Upper lobe of left lung (tissue), 6 donors: ENCODE measurements around the gene SPAG7. TPM values are rescaled to one million over a fixed set of nuclear protein-coding genes. Genes with fewer than 3 reads are reported as not detected.

Source experiments
- ATAC-seq, 2 donors: fragments of 200-7000 bp; cut with Tn5 transposase; one replicate each; pipeline ENCODE4 v1.9.1; 2022; ENCODE audit warnings: mild to moderate bottlenecking in 2 of 2, moderate library complexity in 2 of 2; ENCODE audit not compliant: low FRiP score in 2 of 2
- DNase-seq, 2 donors: peaks; one replicate each; pipeline ENCODE4 v3.0.0-alpha.2; 2019 to 2020
- H3K27ac ChIP-seq, 4 donors: fragments of 200-600 bp; sonication (generic); one replicate each; pipeline ENCODE4 v1.5.1; 2016 to 2019
- H3K27me3 ChIP-seq, 4 donors: fragments of 200-600 bp; sonication (generic); one replicate each; pipeline ENCODE4 v1.5.1; 2017 to 2019
- H3K36me3 ChIP-seq, 4 donors: fragments of 200-600 bp; sonication (generic); one replicate each; pipeline ENCODE4 v1.5.1; 2016 to 2019
- H3K4me1 ChIP-seq, 4 donors: fragments of 200-600 bp; sonication (generic); one replicate each; pipeline ENCODE4 v1.5.1; 2018 to 2019
- H3K4me3 ChIP-seq, 4 donors: fragments of 200-600 bp; sonication (generic); one replicate each; pipeline ENCODE4 v1.5.1; 2017 to 2019; ENCODE audit warnings: mild to moderate bottlenecking in 2 of 4, moderate library complexity in 1 of 4
- H3K9me3 ChIP-seq, 4 donors: fragments of 200-600 bp; sonication (generic); one replicate each; pipeline ENCODE4 v1.5.1; 2018 to 2019
- EP300 ChIP-seq, 4 donors: sonication (generic); formaldehyde crosslinking; IDR thresholded peaks; one replicate each; pipeline ENCODE4 v1.5.1; 2017; ENCODE audit warnings: antibody characterized with exemption in 4 of 4, control low read depth in 2 of 4
- POLR2A ChIP-seq, 4 donors: fragments of 450-650 bp; IDR thresholded peaks; one replicate each; pipeline ENCODE4 v1.5.1; 2016 to 2017; ENCODE audit warnings: antibody characterized with exemption in 4 of 4, mild to moderate bottlenecking in 2 of 4
- POLR2AphosphoS5 ChIP-seq, 2 donors: sonication (generic); formaldehyde crosslinking; IDR thresholded peaks; one replicate each; pipeline ENCODE4 v1.5.1; 2017; ENCODE audit warnings: antibody characterized with exemption in 2 of 2
- WGBS, 2 donors: methylation state at CpG; one replicate each; pipeline ENCODE4 v1.1.5; 2017 to 2018; 5-methylcytosine and 5-hydroxymethylcytosine counted together
- total RNA-seq, 6 donors: library from RNA; depleted of rRNA in 4 of 6; stranded (reverse); fragments of >200 nt in 4 of 6; gene quantifications; one replicate each; pipeline versions ENCODE4 v1.1.0 to v1.2.1, GENCODE V29; 2016 to 2021
- TF ChIP-seq, protein P1 (sequence below), 6 experiments: fragments of 450-650 bp in 4 of 6; fragments of 200-600 bp in 2 of 6; sonication (generic) in 2 of 6; IDR thresholded peaks; one replicate each; pipeline ENCODE4 v1.5.1; 2016 to 2019; ENCODE audit warnings: antibody characterized with exemption in 6 of 6
- donor health status: DM: no; HTN: no; CAD: no; lungs with moderate emphysema.
- donor health status: DM: no; HTN: yes; CAD: no; lungs with severe emphysema.

The SPAG7 gene
- total RNA-seq, 6 donors from 2014 or later, result 48.2 to 66.4 (median 63.8) TPM

DNA sequence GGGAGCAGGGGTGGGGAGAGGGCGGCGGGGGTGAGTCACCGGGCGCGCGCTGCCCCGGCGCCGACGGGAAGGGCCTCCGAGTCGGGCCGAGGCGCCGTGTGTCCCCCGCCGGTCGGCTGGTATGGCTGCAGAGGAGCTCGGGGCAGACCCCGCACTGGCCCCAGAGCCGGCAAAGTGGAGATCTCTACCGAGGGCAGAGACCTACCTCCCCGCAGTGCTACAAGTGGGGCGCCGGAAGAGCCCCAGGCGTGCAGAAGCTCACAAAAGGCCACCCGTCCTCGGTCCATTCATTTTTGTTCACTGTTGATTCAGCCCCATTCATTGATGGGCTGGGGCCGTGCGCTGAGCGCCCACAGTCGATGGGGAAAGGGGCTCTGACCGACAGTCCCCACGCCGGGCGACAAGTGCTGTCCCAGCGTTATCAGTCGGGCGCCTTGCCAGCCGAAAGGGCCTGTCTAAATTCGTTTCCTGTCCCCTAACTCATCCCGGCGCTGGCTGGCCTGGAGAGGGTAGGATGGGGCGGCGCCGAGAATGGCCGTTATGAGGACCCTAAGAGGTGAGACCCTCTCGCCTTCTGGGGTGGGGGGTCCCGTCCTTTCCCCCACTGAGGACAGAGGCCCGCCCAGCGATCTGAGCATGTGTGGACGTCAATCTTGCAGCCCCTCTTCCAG, 17.4 kb downstream of the SPAG7 start:
- Histone ChIP-seq H3K36me3 (peaks cover 0 to 13% (median 10%) of the 10 kb centered on the region in 4 donors), H3K27ac (peak overlapping the region; percentile 97 to 100 (median 98)), H3K4me3 (peak overlapping the region; percentile 49 to 100 (median 96)), H3K27me3 (no peaks in the 10 kb centered on the region), H3K9me3 (no peaks in the 10 kb centered on the region), H3K4me1 (peaks cover 27 to 39% (median 34%) of the 10 kb centered on the region in 4 donors)
- ATAC-seq (peak; percentile 19 to 58), DNase-seq (peak; percentile 59 to 93)
- TF ChIP-seq, protein P1, sequence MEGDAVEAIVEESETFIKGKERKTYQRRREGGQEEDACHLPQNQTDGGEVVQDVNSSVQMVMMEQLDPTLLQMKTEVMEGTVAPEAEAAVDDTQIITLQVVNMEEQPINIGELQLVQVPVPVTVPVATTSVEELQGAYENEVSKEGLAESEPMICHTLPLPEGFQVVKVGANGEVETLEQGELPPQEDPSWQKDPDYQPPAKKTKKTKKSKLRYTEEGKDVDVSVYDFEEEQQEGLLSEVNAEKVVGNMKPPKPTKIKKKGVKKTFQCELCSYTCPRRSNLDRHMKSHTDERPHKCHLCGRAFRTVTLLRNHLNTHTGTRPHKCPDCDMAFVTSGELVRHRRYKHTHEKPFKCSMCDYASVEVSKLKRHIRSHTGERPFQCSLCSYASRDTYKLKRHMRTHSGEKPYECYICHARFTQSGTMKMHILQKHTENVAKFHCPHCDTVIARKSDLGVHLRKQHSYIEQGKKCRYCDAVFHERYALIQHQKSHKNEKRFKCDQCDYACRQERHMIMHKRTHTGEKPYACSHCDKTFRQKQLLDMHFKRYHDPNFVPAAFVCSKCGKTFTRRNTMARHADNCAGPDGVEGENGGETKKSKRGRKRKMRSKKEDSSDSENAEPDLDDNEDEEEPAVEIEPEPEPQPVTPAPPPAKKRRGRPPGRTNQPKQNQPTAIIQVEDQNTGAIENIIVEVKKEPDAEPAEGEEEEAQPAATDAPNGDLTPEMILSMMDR (IDR thresholded peaks at IDR 0.05), result no peak
- TF ChIP-seq POLR2AphosphoS5 (IDR thresholded peaks at IDR 0.05) (no peak), EP300 (IDR thresholded peaks at IDR 0.05) (no peak), POLR2A (IDR thresholded peaks at IDR 0.05) (no peak)
- 3 to 17% methylated on average over 7 to 38 of the region's 52 CpGs for WGBS, 2 donors

DNA sequence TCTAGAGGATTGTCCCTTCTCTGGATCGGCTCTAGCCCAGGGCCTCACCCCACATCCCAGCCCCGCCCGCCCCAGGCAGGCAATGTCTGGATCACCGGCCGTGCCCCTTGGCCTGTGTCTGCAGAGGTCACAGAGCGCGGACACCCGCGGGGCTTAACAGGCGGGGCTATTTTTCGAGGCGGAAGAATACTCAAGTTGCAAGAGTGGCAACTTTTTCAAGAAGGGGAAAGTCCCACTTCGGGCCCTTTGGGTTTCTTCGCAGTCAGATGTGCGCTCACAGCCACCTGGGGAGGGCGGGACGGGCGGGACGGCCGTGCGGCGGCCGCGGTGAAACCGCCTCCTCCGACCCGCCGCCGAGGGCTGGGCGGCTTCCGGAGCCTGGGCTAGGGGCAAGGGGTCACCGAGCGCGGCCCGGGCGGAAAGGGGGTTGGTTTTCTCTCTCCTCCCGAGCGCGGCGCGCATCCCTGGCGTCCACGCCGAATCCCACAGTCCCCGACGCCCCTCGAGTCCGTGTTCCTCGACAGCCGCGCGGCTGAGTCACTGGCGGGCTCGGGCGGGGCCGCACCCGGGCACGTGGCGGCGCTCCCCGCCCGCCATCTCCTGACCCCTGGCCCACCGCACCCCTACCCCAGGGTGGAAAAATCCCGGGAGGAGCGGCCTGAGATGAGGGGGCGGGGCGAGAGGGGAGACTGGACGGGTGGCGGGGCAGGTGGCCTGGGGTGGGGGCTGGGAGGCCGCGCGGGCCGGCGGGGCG, 18.1 kb downstream of the SPAG7 start:
- Histone ChIP-seq H3K9me3 (no peaks in the 10 kb centered on the region), H3K4me1 (peaks cover 35 to 47% (median 41%) of the 10 kb centered on the region in 4 donors), H3K27ac (peak overlapping the region; percentile 97 to 100 (median 98)), H3K4me3 (peak overlapping the region; percentile 49 to 100 (median 96)), H3K36me3 (peaks cover 2 to 20% (median 15%) of the 10 kb centered on the region in 4 donors), H3K27me3 (no peaks in the 10 kb centered on the region)
- 0 to 3% methylated on average over 5 to 18 of the region's 75 CpGs for WGBS, 2 donors
- TF ChIP-seq POLR2A (IDR thresholded peaks at IDR 0.05) (peak in 1 of 4 donors; percentile 55), POLR2AphosphoS5 (IDR thresholded peaks at IDR 0.05) (peak; percentile 6 to 51), EP300 (IDR thresholded peaks at IDR 0.05) (no peak)
- TF ChIP-seq, protein P1 (IDR thresholded peaks at IDR 0.05), result peak in 2 of 6 experiments; percentile 16 to 17
- peak; percentile 35 to 72 for ATAC-seq
- peak; percentile 89 to 94 for DNase-seq

DNA sequence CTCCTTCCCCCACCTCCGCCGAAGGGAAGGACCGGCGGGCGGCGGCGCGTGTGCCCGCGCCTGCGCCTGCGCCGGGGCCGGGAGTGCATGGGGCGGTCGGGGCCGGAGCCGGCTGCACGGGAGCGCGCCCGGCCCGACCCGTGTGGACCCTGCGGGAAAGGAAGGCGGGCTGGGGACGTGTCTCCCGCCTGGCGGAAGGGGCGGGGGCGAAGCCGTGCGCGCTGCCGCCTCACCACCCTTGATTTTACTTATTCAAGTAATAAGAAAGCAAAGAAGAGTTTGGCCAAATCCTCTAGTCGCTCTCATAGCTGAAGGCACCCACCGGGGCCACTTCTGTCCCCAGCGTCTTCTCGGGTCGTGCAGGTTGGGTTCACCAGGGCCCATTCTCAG, 18.7 kb downstream of the SPAG7 start:
- Histone ChIP-seq H3K4me1 (peaks cover 40 to 52% (median 46%) of the 10 kb centered on the region in 4 donors), H3K27ac (peak overlapping the region; percentile 97 to 100 (median 98)), H3K36me3 (peaks cover 2 to 26% (median 20%) of the 10 kb centered on the region in 4 donors), H3K4me3 (peak overlapping the region; percentile 49 to 100 (median 96)), H3K27me3 (no peaks in the 10 kb centered on the region), H3K9me3 (no peaks in the 10 kb centered on the region)
- DNase-seq (peak; percentile 88 to 97), ATAC-seq (peak; percentile 87)
- 0 to 1% methylated on average over 29 to 38 of the region's 40 CpGs for WGBS, 2 donors
- TF ChIP-seq, protein P1 (IDR thresholded peaks at IDR 0.05), result peak in 2 of 6 experiments; percentile 13 to 16
- TF ChIP-seq EP300 (IDR thresholded peaks at IDR 0.05) (no peak), POLR2AphosphoS5 (IDR thresholded peaks at IDR 0.05) (peak in 1 of 2 donors; percentile 59), POLR2A (IDR thresholded peaks at IDR 0.05) (peak in 3 of 4 donors; percentile 11 to 72 (median 38))

DNA sequence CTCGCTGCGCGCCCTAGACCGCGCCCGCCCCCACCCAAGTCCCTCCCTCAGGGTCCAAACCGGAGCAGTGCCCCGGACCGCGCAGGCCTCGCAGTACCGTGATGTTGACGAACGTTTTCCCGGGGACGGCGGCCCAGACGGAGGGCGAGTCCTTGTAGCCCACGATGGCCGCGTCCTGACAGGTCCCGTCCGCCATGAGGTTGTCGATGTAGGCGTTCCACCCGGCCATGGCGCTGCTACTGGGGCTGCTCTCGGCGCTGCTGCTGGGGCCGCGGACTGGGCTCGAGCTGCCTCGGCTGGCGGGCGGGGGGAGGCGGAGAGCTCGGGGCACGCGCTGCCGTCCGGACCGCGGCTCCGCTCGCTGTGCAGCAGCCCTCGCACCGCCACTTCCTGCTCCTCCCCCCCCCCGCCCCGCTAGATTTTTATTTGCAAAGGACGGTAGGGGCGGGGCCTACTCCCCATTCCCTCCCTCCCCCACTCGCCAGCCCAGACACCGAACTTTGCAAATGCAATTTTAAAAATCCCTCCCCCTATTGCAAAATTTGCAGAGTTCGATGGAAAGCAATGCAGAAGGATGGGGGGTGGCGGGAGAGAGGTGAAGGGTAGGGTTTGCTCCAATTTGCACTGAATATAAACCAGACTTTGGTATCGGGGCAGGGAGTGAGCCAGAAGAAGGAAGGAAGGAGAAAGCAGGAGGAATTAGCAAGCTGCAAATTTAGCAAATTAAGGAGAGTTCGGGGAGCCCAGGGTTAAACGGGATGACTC, 19.3 kb downstream of the SPAG7 start, which contains the start of gene PFN1:
TSS of gene PFN1 (minus strand) at position 365 of the 765 bp plus-strand sequence. CDS start at position 229, 136 bp downstream.
- Histone ChIP-seq H3K4me3 (peak within 1 kb of the TSS; percentile 95 to 100 (median 97)), H3K36me3 (peaks cover 3 to 32% (median 25%) of the 10 kb centered on the region in 4 donors), H3K4me1 (peaks cover 44 to 58% (median 51%) of the 10 kb centered on the region in 4 donors), H3K27me3 (no peaks in the 10 kb centered on the region), H3K27ac (peak within 1 kb of the TSS; percentile 97 to 100 (median 98)), H3K9me3 (no peaks in the 10 kb centered on the region)
- WGBS, 2 donors, result 0 to 1% methylated on average over 8 to 15 of the region's 59 CpGs
- ATAC-seq (peak; percentile 85 to 91), DNase-seq (peak; percentile 94)
- TF ChIP-seq, protein P1 (IDR thresholded peaks at IDR 0.05), result peak in 1 of 6 experiments; percentile 12
- TF ChIP-seq POLR2A (IDR thresholded peaks at IDR 0.05), result peak; percentile 74 to 96 (median 84)
- peak in 1 of 4 donors; percentile 13 for TF ChIP-seq EP300 (IDR thresholded peaks at IDR 0.05)
- peak; percentile 78 to 79 for TF ChIP-seq POLR2AphosphoS5 (IDR thresholded peaks at IDR 0.05)
